Prostate gland (tissue), 2 donors: Measurements from ENCODE around the gene RHBDF2.

Experiments used
- CTCF ChIP-seq, 4 experiments: fragments of 200-600 bp in 2 of 4; fragments of 450-650 bp in 2 of 4; sonication (generic) in 2 of 4; IDR thresholded peaks; 1 replicate in 3 of 4; 2 replicates in 1 of 4; pipeline ENCODE4 v1.5.1; 2016 to 2019; ENCODE audit warnings: antibody characterized with exemption in 4 of 4, mild to moderate bottlenecking in 2 of 4, moderate library complexity in 2 of 4
- POLR2A ChIP-seq: fragments of 450-650 bp; IDR thresholded peaks from one replicate; pipeline ENCODE4 v1.6.1; 2016; ENCODE audit warnings: antibody characterized with exemption, mild to moderate bottlenecking

GRCh38 chr17:76449126-76449525 is 52.1 kb downstream of the RHBDF2 start:
- no peak for TF ChIP-seq CTCF (IDR thresholded peaks at IDR 0.05)
- no peak for TF ChIP-seq POLR2A
